SK-N-SH treated with all-trans-retinoic acid at 6 μM for 48 hours (cell line): Measurements from ENCODE around the gene KCNK15.

ENCODE experiments used
- ARNTL ChIP-seq: fragments of 450-650 bp; formaldehyde crosslinking; IDR thresholded peaks from 2 replicates; pipeline ENCODE4 v1.5.0; 2020; ENCODE audit warnings: low read depth, mild to moderate bottlenecking, moderate library complexity, borderline replicate concordance
- BACH2 ChIP-seq: fragments of 250-450 bp; sonication (Bioruptor Pico); IDR thresholded peaks from 2 replicates; pipeline ENCODE4 v1.9.0; 2021; ENCODE audit warnings: mild to moderate bottlenecking, borderline replicate concordance
- CREB5 ChIP-seq: fragments of 250-450 bp; sonication (Bioruptor Pico); IDR thresholded peaks from 2 replicates; pipeline ENCODE4 v1.5.1; 2020; ENCODE audit warnings: low read depth, mild to moderate bottlenecking, moderate library complexity
- CSRNP3 ChIP-seq: fragments of 250-450 bp; sonication (Bioruptor Pico); IDR thresholded peaks from 2 replicates; pipeline ENCODE4 v1.5.1; 2021; ENCODE audit warnings: mild to moderate bottlenecking, moderate library complexity
- GLIS3 ChIP-seq: fragments of 250-450 bp; sonication (Bioruptor Pico); IDR thresholded peaks from 2 replicates; pipeline ENCODE4 v1.5.0; 2020; ENCODE audit warnings: mild to moderate bottlenecking, moderate library complexity
- PATZ1 ChIP-seq: fragments of 250-450 bp; sonication (Bioruptor Pico); IDR thresholded peaks from 2 replicates; pipeline ENCODE4 v1.8.0; 2020; ENCODE audit warnings: mild to moderate bottlenecking, moderate library complexity, borderline replicate concordance
- PPARA ChIP-seq: fragments of 250-450 bp; sonication (Bioruptor Pico); IDR thresholded peaks from 2 replicates; pipeline ENCODE4 v1.5.0; 2020; ENCODE audit warnings: mild to moderate bottlenecking, borderline replicate concordance
- RARB ChIP-seq: fragments of 250-450 bp; sonication (Bioruptor Pico); IDR thresholded peaks from 2 replicates; pipeline ENCODE4 v1.8.0; 2021; ENCODE audit warnings: mild to moderate bottlenecking, moderate library complexity
- TCF4 ChIP-seq: fragments of 250-450 bp; sonication (Bioruptor Pico); IDR thresholded peaks from 2 replicates; pipeline ENCODE4 v1.8.0; 2021; ENCODE audit warnings: mild to moderate bottlenecking, moderate library complexity, borderline replicate concordance
- ZFP30 ChIP-seq: fragments of 450-650 bp; formaldehyde crosslinking; IDR thresholded peaks from 2 replicates; pipeline ENCODE4 v1.5.0; 2022; ENCODE audit warnings: mild to moderate bottlenecking, moderate library complexity
- ZNF565 ChIP-seq: fragments of 450-650 bp; formaldehyde crosslinking; conservative IDR thresholded peaks from 2 replicates; pipeline ENCODE4 v1.5.0; 2020; ENCODE audit warnings: low read depth, mild to moderate bottlenecking, moderate library complexity

- TF ChIP-seq CSRNP3 (no peak), TCF4 (CRISPR knock-in tag) (no peak), RARB (CRISPR knock-in tag) (no peak), ZFP30 (CRISPR knock-in tag) (no peak), PATZ1 (CRISPR knock-in tag) (no peak), CREB5 (no peak), GLIS3 (CRISPR knock-in tag) (no peak), ARNTL (CRISPR knock-in tag) (no peak), ZNF565 (CRISPR knock-in tag) (no peak), PPARA (no peak), BACH2 (CRISPR knock-in tag) (no peak)
These were observed 51.2 kb downstream of the KCNK15 start for GRCh38 chr20:44796758-44797457.
